WTC11 (cell line): ENCODE results near the gene OR4K17. TPM values are rescaled to one million over a fixed set of nuclear protein-coding genes. Genes with fewer than 3 reads are reported as not detected.

Experiments
- ATAC-seq: fragments of 200-7000 bp; cut with Tn5 transposase; 2 replicates; pipeline ENCODE4 v1.10.0; 2021; ENCODE audit warnings: mild to moderate bottlenecking, moderate library complexity
- CTCF ChIA-PET: fragments of 300-600 bp; sonication (Branson Sonifier 250); formaldehyde crosslinking; loops from one replicate; lab custom pipeline; 2021; ENCODE audit warnings: antibody characterized with exemption; lab: Charles Lee
- POLR2A ChIA-PET: fragments of 350-600 bp; sonication (Branson Sonifier 250); formaldehyde crosslinking; loops from one replicate; lab custom pipeline; 2021; ENCODE audit warnings: antibody characterized with exemption; lab: Charles Lee
- DNase-seq: peaks from one replicate; pipeline ENCODE4 v3.0.0; 2021; ENCODE audit warnings: low spot score
- H3K27ac Mint-ChIP-seq: 2 replicates; pipeline ENCODE4 v1.8.0; 2021; ENCODE audit warnings: mixed read lengths
- H3K27me3 Mint-ChIP-seq: 2 replicates; pipeline ENCODE4 v1.8.0; 2021; ENCODE audit warnings: low read depth, mild to moderate bottlenecking, moderate library complexity, mixed read lengths
- H3K36me3 Mint-ChIP-seq: 2 replicates; pipeline ENCODE4 v1.8.0; 2021; ENCODE audit warnings: mixed read lengths
- H3K4me1 Mint-ChIP-seq: 2 replicates; pipeline ENCODE4 v1.8.0; 2022; ENCODE audit warnings: mixed read lengths
- H3K4me3 Mint-ChIP-seq: 2 replicates; pipeline ENCODE4 v1.8.0; 2021; ENCODE audit warnings: mild to moderate bottlenecking, moderate library complexity, mixed read lengths
- H3K9me3 Mint-ChIP-seq: 2 replicates; pipeline ENCODE4 v1.8.0; 2021; ENCODE audit warnings: mixed read lengths
- ETV6 ChIP-seq: sonication (generic); formaldehyde crosslinking; IDR thresholded peaks from 2 replicates; pipeline ENCODE4 v1.8.1; 2022; ENCODE audit warnings: mild to moderate bottlenecking, missing genetic modification reagents
- FOXJ3 ChIP-seq: sonication (generic); formaldehyde crosslinking; IDR thresholded peaks from 2 replicates; pipeline ENCODE4 v1.9.0; 2021; ENCODE audit warnings: missing genetic modification reagents, mild to moderate bottlenecking, borderline replicate concordance
- GRHL2 ChIP-seq: fragments of 250-450 bp; sonication (Bioruptor Pico); IDR thresholded peaks from 2 replicates; pipeline ENCODE4 v1.8.0; 2022; ENCODE audit warnings: mild to moderate bottlenecking, moderate library complexity; ENCODE audit not compliant: insufficient replicate concordance, severe bottlenecking
- GTF2I ChIP-seq: fragments of 250-450 bp; sonication (Bioruptor Pico); conservative IDR thresholded peaks from 2 replicates; pipeline ENCODE4 v1.4.0; 2021; ENCODE audit warnings: mild to moderate bottlenecking
- MYBL2 ChIP-seq: sonication (generic); formaldehyde crosslinking; IDR thresholded peaks from 2 replicates; pipeline ENCODE4 v1.8.1; 2023; ENCODE audit warnings: mild to moderate bottlenecking, moderate library complexity, missing genetic modification reagents
- NFYB ChIP-seq: sonication (generic); formaldehyde crosslinking; conservative IDR thresholded peaks from 2 replicates; pipeline ENCODE4 v1.8.0; 2022; ENCODE audit warnings: low read depth, missing genetic modification reagents
- NR1H2 ChIP-seq: sonication (generic); formaldehyde crosslinking; IDR thresholded peaks from 2 replicates; pipeline ENCODE4 v1.9.0; 2021; ENCODE audit warnings: mild to moderate bottlenecking, moderate library complexity, missing genetic modification reagents
- RORB ChIP-seq: fragments of 250-450 bp; sonication (Bioruptor Pico); IDR thresholded peaks from 2 replicates; pipeline ENCODE4 v1.9.0; 2021; ENCODE audit warnings: mild to moderate bottlenecking
- SP1 ChIP-seq: sonication (generic); formaldehyde crosslinking; conservative IDR thresholded peaks from 2 replicates; pipeline ENCODE4 v1.8.1; 2022; ENCODE audit warnings: missing genetic modification reagents
- TEAD4 ChIP-seq: sonication (generic); formaldehyde crosslinking; IDR thresholded peaks from 2 replicates; pipeline ENCODE4 v1.8.0; 2022; ENCODE audit warnings: mild to moderate bottlenecking, missing genetic modification reagents
- ZNF121 ChIP-seq: sonication (generic); formaldehyde crosslinking; IDR thresholded peaks from 2 replicates; pipeline ENCODE4 v1.8.0; 2023; ENCODE audit warnings: missing genetic modification reagents
- ZNF232 ChIP-seq: sonication (generic); formaldehyde crosslinking; IDR thresholded peaks from 2 replicates; pipeline ENCODE4 v1.8.0; 2022; ENCODE audit warnings: mild to moderate bottlenecking, missing genetic modification reagents
- ZNF423 ChIP-seq: fragments of 250-450 bp; sonication (Bioruptor Pico); IDR thresholded peaks from 2 replicates; pipeline ENCODE4 v2.1.2; 2022; ENCODE audit warnings: mild to moderate bottlenecking, moderate library complexity
- total RNA-seq: library from RNA; stranded (reverse); gene quantifications from 3 replicates; pipeline ENCODE4 v1.2.3, GENCODE V29; 2021
- TF ChIP-seq, protein P1 (sequence below): sonication (generic); formaldehyde crosslinking; IDR thresholded peaks from 2 replicates; pipeline ENCODE4 v1.8.1; 2023; ENCODE audit warnings: mild to moderate bottlenecking, missing genetic modification reagents, moderate library complexity
- TF ChIP-seq, protein P2 (sequence below): fragments of 250-450 bp; sonication (Bioruptor Pico); IDR thresholded peaks from 2 replicates; pipeline ENCODE4 v1.9.0; 2021; ENCODE audit warnings: mild to moderate bottlenecking
- TF ChIP-seq, protein P3 (sequence below): sonication (generic); formaldehyde crosslinking; IDR thresholded peaks from 2 replicates; pipeline ENCODE4 v1.8.0; 2022; ENCODE audit warnings: mild to moderate bottlenecking, missing genetic modification reagents
- TF ChIP-seq, protein P4 (sequence below): sonication (generic); formaldehyde crosslinking; IDR thresholded peaks from 2 replicates; pipeline ENCODE4 v1.8.0; 2022; ENCODE audit warnings: mild to moderate bottlenecking, missing genetic modification reagents
- TF ChIP-seq, protein P5 (sequence below): sonication (generic); formaldehyde crosslinking; IDR thresholded peaks from 2 replicates; pipeline ENCODE4 v1.8.0; 2022; ENCODE audit warnings: mild to moderate bottlenecking, missing genetic modification reagents
- TF ChIP-seq, protein P6 (sequence below): sonication (generic); formaldehyde crosslinking; IDR thresholded peaks from 2 replicates; pipeline ENCODE4 v1.8.0; 2022; ENCODE audit warnings: missing genetic modification reagents
- TF ChIP-seq, protein P7 (sequence below): fragments of 250-450 bp; sonication (Bioruptor Pico); IDR thresholded peaks from 2 replicates; pipeline ENCODE4 v1.9.0; 2021; ENCODE audit warnings: mild to moderate bottlenecking

The OR4K17 gene
- total RNA-seq, 1 experiment from 2014 or later = not detected

DNA sequence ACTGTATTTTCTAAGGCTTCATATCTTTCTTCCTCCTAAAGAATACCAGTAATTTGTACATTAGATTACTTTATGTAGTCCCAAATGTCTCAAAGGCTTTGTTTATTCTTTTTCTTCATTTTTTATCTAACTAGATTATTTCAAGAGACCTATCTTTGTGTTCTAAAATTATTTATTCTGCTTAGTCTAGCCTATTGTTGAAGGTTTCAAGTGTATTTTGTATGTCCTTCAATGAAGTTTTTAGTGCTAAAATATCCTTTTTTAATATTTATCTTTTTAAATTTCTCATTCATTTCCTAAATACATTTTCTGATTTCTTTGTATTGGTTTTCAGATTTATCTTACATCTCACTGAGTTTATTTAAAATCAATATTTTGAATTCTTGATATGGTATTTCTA, 53.9 kb downstream of the OR4K17 start:
- Mint-ChIP-seq H3K36me3 (peaks cover 63% of the 10 kb centered on the region), H3K4me3 (no peak overlapping the region), H3K4me1 (no peaks in the 10 kb centered on the region), H3K9me3 (peaks cover 94% of the 10 kb centered on the region), H3K27ac (no peak overlapping the region), H3K27me3 (no peaks in the 10 kb centered on the region; the same call in none of the 2 replicates)
- CTCF ChIA-PET = no interaction called here
- POLR2A ChIA-PET = no interaction called here
- ATAC-seq (no peak), DNase-seq (no peak)
- TF ChIP-seq, protein P1, sequence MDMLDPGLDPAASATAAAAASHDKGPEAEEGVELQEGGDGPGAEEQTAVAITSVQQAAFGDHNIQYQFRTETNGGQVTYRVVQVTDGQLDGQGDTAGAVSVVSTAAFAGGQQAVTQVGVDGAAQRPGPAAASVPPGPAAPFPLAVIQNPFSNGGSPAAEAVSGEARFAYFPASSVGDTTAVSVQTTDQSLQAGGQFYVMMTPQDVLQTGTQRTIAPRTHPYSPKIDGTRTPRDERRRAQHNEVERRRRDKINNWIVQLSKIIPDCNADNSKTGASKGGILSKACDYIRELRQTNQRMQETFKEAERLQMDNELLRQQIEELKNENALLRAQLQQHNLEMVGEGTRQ = no peak
- TF ChIP-seq MYBL2 (no peak), TEAD4 (CRISPR knock-in tag) (no peak), ZNF121 (CRISPR knock-in tag) (no peak), NR1H2 (no peak), FOXJ3 (CRISPR knock-in tag) (no peak), RORB (CRISPR knock-in tag) (no peak), GRHL2 (CRISPR knock-in tag) (no peak), NFYB (CRISPR knock-in tag) (no peak), ZNF423 (CRISPR knock-in tag) (no peak), ZNF232 (CRISPR knock-in tag) (no peak), GTF2I (CRISPR knock-in tag) (no peak), ETV6 (CRISPR knock-in tag) (no peak), SP1 (CRISPR knock-in tag) (no peak)
- TF ChIP-seq, protein P2, sequence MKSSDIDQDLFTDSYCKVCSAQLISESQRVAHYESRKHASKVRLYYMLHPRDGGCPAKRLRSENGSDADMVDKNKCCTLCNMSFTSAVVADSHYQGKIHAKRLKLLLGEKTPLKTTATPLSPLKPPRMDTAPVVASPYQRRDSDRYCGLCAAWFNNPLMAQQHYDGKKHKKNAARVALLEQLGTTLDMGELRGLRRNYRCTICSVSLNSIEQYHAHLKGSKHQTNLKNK (CRISPR knock-in tag) = no peak
- TF ChIP-seq, protein P3, sequence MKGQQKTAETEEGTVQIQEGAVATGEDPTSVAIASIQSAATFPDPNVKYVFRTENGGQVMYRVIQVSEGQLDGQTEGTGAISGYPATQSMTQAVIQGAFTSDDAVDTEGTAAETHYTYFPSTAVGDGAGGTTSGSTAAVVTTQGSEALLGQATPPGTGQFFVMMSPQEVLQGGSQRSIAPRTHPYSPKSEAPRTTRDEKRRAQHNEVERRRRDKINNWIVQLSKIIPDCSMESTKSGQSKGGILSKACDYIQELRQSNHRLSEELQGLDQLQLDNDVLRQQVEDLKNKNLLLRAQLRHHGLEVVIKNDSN = no peak
- TF ChIP-seq, protein P4, sequence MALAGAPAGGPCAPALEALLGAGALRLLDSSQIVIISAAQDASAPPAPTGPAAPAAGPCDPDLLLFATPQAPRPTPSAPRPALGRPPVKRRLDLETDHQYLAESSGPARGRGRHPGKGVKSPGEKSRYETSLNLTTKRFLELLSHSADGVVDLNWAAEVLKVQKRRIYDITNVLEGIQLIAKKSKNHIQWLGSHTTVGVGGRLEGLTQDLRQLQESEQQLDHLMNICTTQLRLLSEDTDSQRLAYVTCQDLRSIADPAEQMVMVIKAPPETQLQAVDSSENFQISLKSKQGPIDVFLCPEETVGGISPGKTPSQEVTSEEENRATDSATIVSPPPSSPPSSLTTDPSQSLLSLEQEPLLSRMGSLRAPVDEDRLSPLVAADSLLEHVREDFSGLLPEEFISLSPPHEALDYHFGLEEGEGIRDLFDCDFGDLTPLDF (CRISPR knock-in tag) = no peak
- TF ChIP-seq, protein P5, sequence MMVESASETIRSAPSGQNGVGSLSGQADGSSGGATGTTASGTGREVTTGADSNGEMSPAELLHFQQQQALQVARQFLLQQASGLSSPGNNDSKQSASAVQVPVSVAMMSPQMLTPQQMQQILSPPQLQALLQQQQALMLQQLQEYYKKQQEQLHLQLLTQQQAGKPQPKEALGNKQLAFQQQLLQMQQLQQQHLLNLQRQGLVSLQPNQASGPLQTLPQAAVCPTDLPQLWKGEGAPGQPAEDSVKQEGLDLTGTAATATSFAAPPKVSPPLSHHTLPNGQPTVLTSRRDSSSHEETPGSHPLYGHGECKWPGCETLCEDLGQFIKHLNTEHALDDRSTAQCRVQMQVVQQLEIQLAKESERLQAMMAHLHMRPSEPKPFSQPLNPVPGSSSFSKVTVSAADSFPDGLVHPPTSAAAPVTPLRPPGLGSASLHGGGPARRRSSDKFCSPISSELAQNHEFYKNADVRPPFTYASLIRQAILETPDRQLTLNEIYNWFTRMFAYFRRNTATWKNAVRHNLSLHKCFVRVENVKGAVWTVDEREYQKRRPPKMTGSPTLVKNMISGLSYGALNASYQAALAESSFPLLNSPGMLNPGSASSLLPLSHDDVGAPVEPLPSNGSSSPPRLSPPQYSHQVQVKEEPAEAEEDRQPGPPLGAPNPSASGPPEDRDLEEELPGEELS = no peak
- TF ChIP-seq, protein P6, sequence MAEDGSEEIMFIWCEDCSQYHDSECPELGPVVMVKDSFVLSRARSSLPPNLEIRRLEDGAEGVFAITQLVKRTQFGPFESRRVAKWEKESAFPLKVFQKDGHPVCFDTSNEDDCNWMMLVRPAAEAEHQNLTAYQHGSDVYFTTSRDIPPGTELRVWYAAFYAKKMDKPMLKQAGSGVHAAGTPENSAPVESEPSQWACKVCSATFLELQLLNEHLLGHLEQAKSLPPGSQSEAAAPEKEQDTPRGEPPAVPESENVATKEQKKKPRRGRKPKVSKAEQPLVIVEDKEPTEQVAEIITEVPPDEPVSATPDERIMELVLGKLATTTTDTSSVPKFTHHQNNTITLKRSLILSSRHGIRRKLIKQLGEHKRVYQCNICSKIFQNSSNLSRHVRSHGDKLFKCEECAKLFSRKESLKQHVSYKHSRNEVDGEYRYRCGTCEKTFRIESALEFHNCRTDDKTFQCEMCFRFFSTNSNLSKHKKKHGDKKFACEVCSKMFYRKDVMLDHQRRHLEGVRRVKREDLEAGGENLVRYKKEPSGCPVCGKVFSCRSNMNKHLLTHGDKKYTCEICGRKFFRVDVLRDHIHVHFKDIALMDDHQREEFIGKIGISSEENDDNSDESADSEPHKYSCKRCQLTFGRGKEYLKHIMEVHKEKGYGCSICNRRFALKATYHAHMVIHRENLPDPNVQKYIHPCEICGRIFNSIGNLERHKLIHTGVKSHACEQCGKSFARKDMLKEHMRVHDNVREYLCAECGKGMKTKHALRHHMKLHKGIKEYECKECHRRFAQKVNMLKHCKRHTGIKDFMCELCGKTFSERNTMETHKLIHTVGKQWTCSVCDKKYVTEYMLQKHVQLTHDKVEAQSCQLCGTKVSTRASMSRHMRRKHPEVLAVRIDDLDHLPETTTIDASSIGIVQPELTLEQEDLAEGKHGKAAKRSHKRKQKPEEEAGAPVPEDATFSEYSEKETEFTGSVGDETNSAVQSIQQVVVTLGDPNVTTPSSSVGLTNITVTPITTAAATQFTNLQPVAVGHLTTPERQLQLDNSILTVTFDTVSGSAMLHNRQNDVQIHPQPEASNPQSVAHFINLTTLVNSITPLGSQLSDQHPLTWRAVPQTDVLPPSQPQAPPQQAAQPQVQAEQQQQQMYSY = no peak
- TF ChIP-seq, protein P7, sequence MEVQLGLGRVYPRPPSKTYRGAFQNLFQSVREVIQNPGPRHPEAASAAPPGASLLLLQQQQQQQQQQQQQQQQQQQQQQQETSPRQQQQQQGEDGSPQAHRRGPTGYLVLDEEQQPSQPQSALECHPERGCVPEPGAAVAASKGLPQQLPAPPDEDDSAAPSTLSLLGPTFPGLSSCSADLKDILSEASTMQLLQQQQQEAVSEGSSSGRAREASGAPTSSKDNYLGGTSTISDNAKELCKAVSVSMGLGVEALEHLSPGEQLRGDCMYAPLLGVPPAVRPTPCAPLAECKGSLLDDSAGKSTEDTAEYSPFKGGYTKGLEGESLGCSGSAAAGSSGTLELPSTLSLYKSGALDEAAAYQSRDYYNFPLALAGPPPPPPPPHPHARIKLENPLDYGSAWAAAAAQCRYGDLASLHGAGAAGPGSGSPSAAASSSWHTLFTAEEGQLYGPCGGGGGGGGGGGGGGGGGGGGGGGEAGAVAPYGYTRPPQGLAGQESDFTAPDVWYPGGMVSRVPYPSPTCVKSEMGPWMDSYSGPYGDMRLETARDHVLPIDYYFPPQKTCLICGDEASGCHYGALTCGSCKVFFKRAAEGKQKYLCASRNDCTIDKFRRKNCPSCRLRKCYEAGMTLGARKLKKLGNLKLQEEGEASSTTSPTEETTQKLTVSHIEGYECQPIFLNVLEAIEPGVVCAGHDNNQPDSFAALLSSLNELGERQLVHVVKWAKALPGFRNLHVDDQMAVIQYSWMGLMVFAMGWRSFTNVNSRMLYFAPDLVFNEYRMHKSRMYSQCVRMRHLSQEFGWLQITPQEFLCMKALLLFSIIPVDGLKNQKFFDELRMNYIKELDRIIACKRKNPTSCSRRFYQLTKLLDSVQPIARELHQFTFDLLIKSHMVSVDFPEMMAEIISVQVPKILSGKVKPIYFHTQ (CRISPR knock-in tag) = no peak
